Right lobe of liver (tissue), 4 donors: ENCODE results near the gene CEP76.

ENCODE experiments used
- CTCF ChIP-seq, 4 donors: fragments of 200-600 bp in 3 of 4; fragments of 450-650 bp in 1 of 4; IDR thresholded peaks; one replicate each; pipeline versions ENCODE4 v1.5.1 to v1.8.0; 2016 to 2022; ENCODE audit warnings: antibody characterized with exemption in 4 of 4, mild to moderate bottlenecking in 2 of 4
- POLR2A ChIP-seq: fragments of 450-650 bp; IDR thresholded peaks from one replicate; pipeline ENCODE4 v1.6.1; 2017; ENCODE audit warnings: antibody characterized with exemption, mild to moderate bottlenecking
- donor health status: DM: no; HTN: no; CAD: no.
- donor health status: DM: no; HTN: no; CAD: no.
- donor health status: DM: no; HTN: yes; CAD: no.

- TF ChIP-seq CTCF (IDR thresholded peaks at IDR 0.05) (no peak), POLR2A (no peak)
These were observed 38.8 kb upstream of the CEP76 start for GRCh38 chr18:12741351-12741750.
